HepG2 (cell line): ENCODE data around the gene PPP1R9B.

Source experiments
- BCL6 ChIP-seq: IDR thresholded peaks from 2 replicates; pipeline ENCODE4 v1.6.1; 2016; ENCODE audit warnings: missing genetic modification reagents, missing compliant biosample characterization
- CHD2 ChIP-seq: IDR thresholded peaks from 2 replicates; pipeline ENCODE4 v1.6.1; 2011; ENCODE audit warnings: low read depth, low read length, improper control_type of control experiment
- SALL2 ChIP-seq: sonication (generic); formaldehyde crosslinking; IDR thresholded peaks from 2 replicates; pipeline ENCODE4 v1.8.1; 2023; ENCODE audit warnings: mild to moderate bottlenecking, missing genetic modification reagents, inconsistent platforms
- ZFP1 ChIP-seq: IDR thresholded peaks from 2 replicates; pipeline ENCODE4 v1.6.1; 2016
- ZMYM2 ChIP-seq: sonication (generic); formaldehyde crosslinking; IDR thresholded peaks from 2 replicates; pipeline ENCODE4 v1.8.0; 2022; ENCODE audit warnings: mild to moderate bottlenecking, missing genetic modification reagents
- TF ChIP-seq, protein P1 (sequence below): sonication (generic); formaldehyde crosslinking; IDR thresholded peaks from 2 replicates; pipeline ENCODE4 v1.4.0; 2020; ENCODE audit warnings: missing genetic modification reagents
- TF ChIP-seq, protein P2 (sequence below): sonication (generic); formaldehyde crosslinking; IDR thresholded peaks from one replicate; pipeline ENCODE4 v1.5.1; 2020; ENCODE audit warnings: mild to moderate bottlenecking, missing genetic modification reagents; ENCODE audit errors: not compliant biosample characterization
- TF ChIP-seq, protein P3 (sequence below), 2 experiments: IDR thresholded peaks; 2 replicates each; pipeline ENCODE4 v1.6.1; 2011 to 2012; ENCODE audit warnings: low read length in 2 of 2, borderline replicate concordance in 1 of 2, low read depth in 1 of 2, mild to moderate bottlenecking in 1 of 2, moderate library complexity in 1 of 2

DNA sequence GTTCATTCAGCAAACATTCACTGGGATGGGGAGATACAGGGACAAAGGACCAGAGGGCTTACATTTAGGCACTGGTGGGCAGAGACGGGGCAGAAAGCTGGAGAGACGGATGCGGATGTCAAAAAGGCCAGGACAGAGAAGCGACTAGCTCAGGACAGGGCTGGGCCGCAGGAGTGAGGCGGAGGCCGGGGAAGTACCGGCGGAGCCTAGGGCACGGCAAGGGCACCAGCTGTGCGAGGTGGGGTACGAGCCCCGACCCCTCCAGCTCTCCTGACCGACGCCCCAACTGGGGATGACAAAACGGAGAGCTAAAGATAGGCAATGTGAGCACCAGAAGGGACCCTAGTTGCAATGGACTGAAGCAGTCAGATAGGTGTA lies 11.4 kb upstream of the PPP1R9B start:
- TF ChIP-seq ZMYM2 (CRISPR knock-in tag) (no peak), BCL6 (CRISPR knock-in tag) (no peak), CHD2 (no peak), SALL2 (no peak), ZFP1 (no peak)
- TF ChIP-seq, protein P1, sequence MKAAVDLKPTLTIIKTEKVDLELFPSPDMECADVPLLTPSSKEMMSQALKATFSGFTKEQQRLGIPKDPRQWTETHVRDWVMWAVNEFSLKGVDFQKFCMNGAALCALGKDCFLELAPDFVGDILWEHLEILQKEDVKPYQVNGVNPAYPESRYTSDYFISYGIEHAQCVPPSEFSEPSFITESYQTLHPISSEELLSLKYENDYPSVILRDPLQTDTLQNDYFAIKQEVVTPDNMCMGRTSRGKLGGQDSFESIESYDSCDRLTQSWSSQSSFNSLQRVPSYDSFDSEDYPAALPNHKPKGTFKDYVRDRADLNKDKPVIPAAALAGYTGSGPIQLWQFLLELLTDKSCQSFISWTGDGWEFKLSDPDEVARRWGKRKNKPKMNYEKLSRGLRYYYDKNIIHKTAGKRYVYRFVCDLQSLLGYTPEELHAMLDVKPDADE (CRISPR knock-in tag), result no peak
- TF ChIP-seq, protein P2, sequence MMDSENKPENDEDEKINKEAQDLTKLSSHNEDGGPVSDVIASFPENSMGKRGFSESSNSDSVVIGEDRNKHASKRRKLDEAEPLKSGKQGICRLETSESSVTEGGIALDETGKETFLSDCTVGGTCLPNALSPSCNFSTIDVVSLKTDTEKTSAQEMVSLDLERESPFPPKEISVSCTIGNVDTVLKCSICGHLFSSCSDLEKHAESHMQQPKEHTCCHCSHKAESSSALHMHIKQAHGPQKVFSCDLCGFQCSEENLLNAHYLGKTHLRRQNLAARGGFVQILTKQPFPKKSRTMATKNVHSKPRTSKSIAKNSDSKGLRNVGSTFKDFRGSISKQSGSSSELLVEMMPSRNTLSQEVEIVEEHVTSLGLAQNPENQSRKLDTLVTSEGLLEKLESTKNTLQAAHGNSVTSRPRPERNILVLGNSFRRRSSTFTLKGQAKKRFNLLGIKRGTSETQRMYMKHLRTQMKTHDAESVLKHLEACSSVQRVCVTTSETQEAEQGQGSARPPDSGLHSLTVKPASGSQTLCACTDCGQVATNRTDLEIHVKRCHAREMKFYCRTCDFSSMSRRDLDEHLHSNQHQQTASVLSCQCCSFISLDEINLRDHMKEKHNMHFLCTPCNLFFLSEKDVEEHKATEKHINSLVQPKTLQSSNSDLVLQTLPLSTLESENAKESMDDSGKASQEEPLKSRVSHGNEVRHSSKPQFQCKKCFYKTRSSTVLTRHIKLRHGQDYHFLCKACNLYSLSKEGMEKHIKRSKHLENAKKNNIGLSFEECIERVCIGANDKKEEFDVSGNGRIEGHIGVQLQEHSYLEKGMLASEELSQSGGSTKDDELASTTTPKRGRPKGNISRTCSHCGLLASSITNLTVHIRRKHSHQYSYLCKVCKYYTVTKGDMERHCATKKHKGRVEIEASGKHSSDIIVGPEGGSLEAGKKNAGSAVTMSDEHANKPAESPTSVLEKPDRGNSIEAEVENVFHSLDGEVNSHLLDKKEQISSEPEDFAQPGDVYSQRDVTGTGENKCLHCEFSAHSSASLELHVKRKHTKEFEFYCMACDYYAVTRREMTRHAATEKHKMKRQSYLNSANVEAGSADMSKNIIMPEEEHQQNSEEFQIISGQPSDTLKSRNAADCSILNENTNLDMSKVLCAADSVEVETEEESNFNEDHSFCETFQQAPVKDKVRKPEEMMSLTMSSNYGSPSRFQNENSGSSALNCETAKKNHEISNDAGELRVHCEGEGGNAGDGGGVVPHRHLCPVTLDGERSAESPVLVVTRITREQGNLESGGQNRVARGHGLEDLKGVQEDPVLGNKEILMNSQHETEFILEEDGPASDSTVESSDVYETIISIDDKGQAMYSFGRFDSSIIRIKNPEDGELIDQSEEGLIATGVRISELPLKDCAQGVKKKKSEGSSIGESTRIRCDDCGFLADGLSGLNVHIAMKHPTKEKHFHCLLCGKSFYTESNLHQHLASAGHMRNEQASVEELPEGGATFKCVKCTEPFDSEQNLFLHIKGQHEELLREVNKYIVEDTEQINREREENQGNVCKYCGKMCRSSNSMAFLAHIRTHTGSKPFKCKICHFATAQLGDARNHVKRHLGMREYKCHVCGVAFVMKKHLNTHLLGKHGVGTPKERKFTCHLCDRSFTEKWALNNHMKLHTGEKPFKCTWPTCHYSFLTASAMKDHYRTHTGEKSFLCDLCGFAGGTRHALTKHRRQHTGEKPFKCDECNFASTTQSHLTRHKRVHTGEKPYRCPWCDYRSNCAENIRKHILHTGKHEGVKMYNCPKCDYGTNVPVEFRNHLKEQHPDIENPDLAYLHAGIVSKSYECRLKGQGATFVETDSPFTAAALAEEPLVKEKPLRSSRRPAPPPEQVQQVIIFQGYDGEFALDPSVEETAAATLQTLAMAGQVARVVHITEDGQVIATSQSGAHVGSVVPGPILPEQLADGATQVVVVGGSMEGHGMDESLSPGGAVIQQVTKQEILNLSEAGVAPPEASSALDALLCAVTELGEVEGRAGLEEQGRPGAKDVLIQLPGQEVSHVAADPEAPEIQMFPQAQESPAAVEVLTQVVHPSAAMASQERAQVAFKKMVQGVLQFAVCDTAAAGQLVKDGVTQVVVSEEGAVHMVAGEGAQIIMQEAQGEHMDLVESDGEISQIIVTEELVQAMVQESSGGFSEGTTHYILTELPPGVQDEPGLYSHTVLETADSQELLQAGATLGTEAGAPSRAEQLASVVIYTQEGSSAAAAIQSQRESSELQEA, result no peak
- TF ChIP-seq, protein P3, sequence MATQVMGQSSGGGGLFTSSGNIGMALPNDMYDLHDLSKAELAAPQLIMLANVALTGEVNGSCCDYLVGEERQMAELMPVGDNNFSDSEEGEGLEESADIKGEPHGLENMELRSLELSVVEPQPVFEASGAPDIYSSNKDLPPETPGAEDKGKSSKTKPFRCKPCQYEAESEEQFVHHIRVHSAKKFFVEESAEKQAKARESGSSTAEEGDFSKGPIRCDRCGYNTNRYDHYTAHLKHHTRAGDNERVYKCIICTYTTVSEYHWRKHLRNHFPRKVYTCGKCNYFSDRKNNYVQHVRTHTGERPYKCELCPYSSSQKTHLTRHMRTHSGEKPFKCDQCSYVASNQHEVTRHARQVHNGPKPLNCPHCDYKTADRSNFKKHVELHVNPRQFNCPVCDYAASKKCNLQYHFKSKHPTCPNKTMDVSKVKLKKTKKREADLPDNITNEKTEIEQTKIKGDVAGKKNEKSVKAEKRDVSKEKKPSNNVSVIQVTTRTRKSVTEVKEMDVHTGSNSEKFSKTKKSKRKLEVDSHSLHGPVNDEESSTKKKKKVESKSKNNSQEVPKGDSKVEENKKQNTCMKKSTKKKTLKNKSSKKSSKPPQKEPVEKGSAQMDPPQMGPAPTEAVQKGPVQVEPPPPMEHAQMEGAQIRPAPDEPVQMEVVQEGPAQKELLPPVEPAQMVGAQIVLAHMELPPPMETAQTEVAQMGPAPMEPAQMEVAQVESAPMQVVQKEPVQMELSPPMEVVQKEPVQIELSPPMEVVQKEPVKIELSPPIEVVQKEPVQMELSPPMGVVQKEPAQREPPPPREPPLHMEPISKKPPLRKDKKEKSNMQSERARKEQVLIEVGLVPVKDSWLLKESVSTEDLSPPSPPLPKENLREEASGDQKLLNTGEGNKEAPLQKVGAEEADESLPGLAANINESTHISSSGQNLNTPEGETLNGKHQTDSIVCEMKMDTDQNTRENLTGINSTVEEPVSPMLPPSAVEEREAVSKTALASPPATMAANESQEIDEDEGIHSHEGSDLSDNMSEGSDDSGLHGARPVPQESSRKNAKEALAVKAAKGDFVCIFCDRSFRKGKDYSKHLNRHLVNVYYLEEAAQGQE (IDR thresholded peaks at IDR 0.05; ENCODE audit: borderline replicate concordance in 1 of 2, low read depth in 1 of 2, low read length in 2 of 2), result no peak
